ENCODE measurements around the gene CCNE1. TPM values are rescaled to one million over a fixed set of nuclear protein-coding genes. Genes with fewer than 3 reads are reported as not detected.
A peak's percentile ranks its signal among the peaks of the same experiment; 100 is the strongest.
"Not testable (repeated sequence)": the region's sequence is repeated elsewhere in the genome, so short reads cannot be mapped to it uniquely, and the experiment has no call there.

The CCNE1 gene
- total and polyA plus RNA-seq, 2 donors from 2014 or later: 1.3 to 1.4 TPM

DNA sequence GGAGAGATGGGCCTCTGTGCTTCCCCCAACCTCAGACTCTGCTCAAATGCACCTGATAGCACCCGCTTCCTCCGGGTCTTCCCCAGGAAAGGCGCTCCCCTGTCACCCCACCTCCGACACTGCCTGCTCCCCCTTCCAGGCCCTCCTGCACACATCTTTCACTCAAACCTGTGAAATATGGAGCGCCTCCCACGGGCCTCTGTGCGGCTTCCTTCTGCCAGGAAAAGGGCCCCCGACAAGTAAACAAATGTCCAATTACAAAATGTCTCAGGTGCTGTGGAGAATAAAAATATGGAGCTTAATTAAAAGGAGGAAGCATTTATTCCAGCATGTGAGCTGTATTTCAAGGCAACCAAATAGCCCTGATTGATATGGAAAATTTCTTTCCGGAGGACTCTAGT, 15.6 kb upstream of the CCNE1 start:
- H3K27ac ChIP-seq (ENCODE audit: low read depth in 2 of 2, low read length in 2 of 2): no peak overlapping the region
- no peaks in the 10 kb centered on the region for H3K4me1 ChIP-seq (ENCODE audit: control insufficient read depth in 2 of 3, insufficient read depth in 2 of 3, low read depth in 1 of 3, low read length in 3 of 3)
- FAIRE-seq (no peak), DNase-seq (peak in 1 of 5 donors; percentile 44)
- intact Hi-C loops (cut with DNase I): no loop called here
- no peak overlapping the region for H3K9ac ChIP-seq (ENCODE audit: low read length in 3 of 3)
- no peaks in the 10 kb centered on the region for H3K36me3 ChIP-seq (ENCODE audit: control insufficient read depth in 2 of 3, insufficient read depth in 3 of 3, low read length in 3 of 3)
- no peaks in the 10 kb centered on the region for H3K27me3 ChIP-seq (ENCODE audit: control insufficient read depth, insufficient read depth, low read length)
- no peak overlapping the region for H3K4me3 ChIP-seq (ENCODE audit: low read length in 3 of 3)
- TF ChIP-seq, protein P1, sequence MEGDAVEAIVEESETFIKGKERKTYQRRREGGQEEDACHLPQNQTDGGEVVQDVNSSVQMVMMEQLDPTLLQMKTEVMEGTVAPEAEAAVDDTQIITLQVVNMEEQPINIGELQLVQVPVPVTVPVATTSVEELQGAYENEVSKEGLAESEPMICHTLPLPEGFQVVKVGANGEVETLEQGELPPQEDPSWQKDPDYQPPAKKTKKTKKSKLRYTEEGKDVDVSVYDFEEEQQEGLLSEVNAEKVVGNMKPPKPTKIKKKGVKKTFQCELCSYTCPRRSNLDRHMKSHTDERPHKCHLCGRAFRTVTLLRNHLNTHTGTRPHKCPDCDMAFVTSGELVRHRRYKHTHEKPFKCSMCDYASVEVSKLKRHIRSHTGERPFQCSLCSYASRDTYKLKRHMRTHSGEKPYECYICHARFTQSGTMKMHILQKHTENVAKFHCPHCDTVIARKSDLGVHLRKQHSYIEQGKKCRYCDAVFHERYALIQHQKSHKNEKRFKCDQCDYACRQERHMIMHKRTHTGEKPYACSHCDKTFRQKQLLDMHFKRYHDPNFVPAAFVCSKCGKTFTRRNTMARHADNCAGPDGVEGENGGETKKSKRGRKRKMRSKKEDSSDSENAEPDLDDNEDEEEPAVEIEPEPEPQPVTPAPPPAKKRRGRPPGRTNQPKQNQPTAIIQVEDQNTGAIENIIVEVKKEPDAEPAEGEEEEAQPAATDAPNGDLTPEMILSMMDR (IDR thresholded peaks at IDR 0.05; ENCODE audit: borderline replicate concordance, extremely low read depth, insufficient read depth): no peak
- no peaks in the 10 kb centered on the region for H3K9me3 ChIP-seq (ENCODE audit: control insufficient read depth in 2 of 3, insufficient read depth in 1 of 3, low read length in 3 of 3)

DNA sequence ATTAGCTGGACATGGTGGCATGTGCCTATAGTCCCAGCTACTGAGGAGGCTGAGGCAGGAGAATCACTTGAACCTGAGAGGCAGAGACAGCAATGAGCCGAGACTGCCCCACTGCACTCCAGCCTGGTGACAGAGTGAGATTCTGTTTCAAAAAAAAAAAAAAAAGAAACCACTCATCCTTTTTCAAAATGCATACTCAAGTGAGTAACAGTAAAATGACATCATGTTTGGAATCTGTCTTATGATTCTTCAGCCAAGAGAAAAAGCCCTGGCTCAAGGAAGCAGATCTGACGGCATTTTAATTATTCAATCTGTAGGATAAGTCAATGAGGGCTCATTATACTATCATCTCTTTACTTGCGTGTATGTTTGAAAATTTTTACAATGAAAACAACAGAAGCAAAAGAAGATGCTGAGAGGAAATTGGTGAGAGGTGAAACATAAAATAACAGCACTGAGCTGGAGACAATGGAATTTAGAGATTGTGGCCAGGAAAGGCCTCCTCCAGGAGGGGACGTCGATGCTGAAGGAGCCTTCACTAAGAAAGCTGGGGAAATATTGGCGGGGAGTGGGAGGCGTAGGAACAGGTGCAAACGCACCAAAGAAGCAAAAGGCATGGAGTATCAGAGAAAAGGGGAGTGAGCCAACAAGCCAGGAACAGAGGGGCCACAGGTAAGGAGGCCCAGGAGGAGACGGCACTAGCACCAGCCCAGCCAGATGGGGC, 12.9 kb upstream of the CCNE1 start:
- no peak for FAIRE-seq
- intact Hi-C loops (cut with DNase I): no loop called here

DNA sequence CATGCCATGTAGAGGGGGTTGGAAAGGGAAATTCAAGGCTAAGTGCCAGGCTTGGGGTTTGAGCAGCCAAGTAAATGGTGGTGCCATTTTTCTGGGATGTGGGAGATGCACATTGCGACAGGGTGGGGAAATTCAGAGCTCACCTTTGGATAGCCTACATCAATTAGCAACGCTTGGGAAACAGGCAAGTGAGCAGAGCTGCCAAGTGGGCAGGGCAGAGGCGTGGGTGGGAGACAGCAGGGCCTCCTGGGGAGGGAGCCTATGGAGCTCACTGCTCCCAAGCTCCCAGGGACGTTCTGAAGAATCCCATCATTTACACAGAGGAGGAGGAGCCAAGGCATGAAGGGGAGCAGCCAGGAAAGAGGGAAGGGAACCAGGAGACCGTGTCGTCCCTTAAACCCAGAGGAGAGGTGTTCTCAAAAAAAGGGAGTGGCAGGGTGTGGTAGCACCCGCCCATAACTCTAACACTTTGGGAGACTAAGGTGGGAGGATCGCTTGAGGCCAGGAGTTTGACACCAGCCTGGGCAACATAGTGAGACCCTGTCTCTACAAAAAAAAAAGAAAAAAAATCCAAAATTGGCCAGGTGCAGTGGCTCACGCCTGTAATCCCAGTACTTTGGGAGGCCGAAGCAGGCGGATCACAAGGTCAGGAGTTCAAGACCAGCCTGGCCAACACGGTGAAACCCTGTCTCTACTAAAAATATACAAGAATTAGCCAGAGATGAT, 11.5 kb upstream of the CCNE1 start:
- Histone ChIP-seq H3K27ac (ENCODE audit: low read depth in 2 of 2, low read length in 2 of 2) (no peak overlapping the region), H3K9ac (ENCODE audit: low read length in 3 of 3) (no peak overlapping the region), H3K36me3 (ENCODE audit: control insufficient read depth in 2 of 3, insufficient read depth in 3 of 3, low read length in 3 of 3) (no peaks in the 10 kb centered on the region), H3K27me3 (ENCODE audit: control insufficient read depth, insufficient read depth, low read length) (no peaks in the 10 kb centered on the region), H3K4me1 (ENCODE audit: control insufficient read depth in 2 of 3, insufficient read depth in 2 of 3, low read depth in 1 of 3, low read length in 3 of 3) (peaks cover 0 to 2% (median 0%) of the 10 kb centered on the region in 3 donors), H3K9me3 (ENCODE audit: control insufficient read depth in 2 of 3, insufficient read depth in 1 of 3, low read length in 3 of 3) (no peaks in the 10 kb centered on the region), H3K4me3 (ENCODE audit: low read length in 3 of 3) (no peak overlapping the region)
- TF ChIP-seq, protein P1 (IDR thresholded peaks at IDR 0.05; ENCODE audit: borderline replicate concordance, extremely low read depth, insufficient read depth): no peak
- DNase-seq: peak in 1 of 5 donors; percentile 23
- FAIRE-seq: no peak
- intact Hi-C loops (cut with DNase I): no loop called here

More for the DNA sequence above, 12.9 kb upstream of the CCNE1 start:
- no peaks in the 10 kb centered on the region for H3K9me3 ChIP-seq (ENCODE audit: control insufficient read depth in 2 of 3, insufficient read depth in 1 of 3, low read length in 3 of 3)
- H3K4me1 ChIP-seq (ENCODE audit: control insufficient read depth in 2 of 3, insufficient read depth in 2 of 3, low read depth in 1 of 3, low read length in 3 of 3): no peaks in the 10 kb centered on the region
- H3K27ac ChIP-seq (ENCODE audit: low read depth in 2 of 2, low read length in 2 of 2): no peak overlapping the region
- peak in 1 of 5 donors; percentile 10 for DNase-seq
- TF ChIP-seq, protein P1 (IDR thresholded peaks at IDR 0.05; ENCODE audit: borderline replicate concordance, extremely low read depth, insufficient read depth): no peak
- no peak overlapping the region for H3K4me3 ChIP-seq (ENCODE audit: low read length in 3 of 3)
- no peaks in the 10 kb centered on the region for H3K27me3 ChIP-seq (ENCODE audit: control insufficient read depth, insufficient read depth, low read length)
- no peak overlapping the region for H3K9ac ChIP-seq (ENCODE audit: low read length in 3 of 3)
- H3K36me3 ChIP-seq (ENCODE audit: control insufficient read depth in 2 of 3, insufficient read depth in 3 of 3, low read length in 3 of 3): no peaks in the 10 kb centered on the region

DNA sequence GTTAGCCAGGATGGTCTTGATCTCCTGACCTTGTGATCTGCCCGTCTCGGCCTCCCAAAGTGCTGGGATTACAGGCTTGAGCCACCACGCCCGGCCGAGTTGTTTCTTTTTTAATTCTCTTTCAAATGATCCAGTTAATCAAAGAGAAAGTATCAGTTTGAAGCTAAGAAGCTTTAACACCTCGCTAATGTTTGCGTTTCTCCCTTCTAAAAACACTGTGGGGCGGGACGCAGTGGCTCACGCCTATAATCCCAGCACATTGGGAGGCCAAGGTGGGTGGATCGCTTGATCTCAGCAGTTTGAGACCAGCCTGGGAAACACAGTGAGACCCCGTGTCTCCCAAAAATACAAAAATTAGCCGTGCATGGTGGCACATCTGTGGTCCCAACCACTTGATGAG, 7.8 kb upstream of the CCNE1 start:
- FAIRE-seq; intact Hi-C loops (cut with DNase I); H3K9me3 ChIP-seq (ENCODE audit: control insufficient read depth in 2 of 3, insufficient read depth in 1 of 3, low read length in 3 of 3); H3K4me1 ChIP-seq (ENCODE audit: control insufficient read depth in 2 of 3, insufficient read depth in 2 of 3, low read depth in 1 of 3, low read length in 3 of 3); H3K9ac ChIP-seq (ENCODE audit: low read length in 3 of 3); H3K27ac ChIP-seq (ENCODE audit: low read depth in 2 of 2, low read length in 2 of 2); H3K4me3 ChIP-seq (ENCODE audit: low read length in 3 of 3); H3K36me3 ChIP-seq (ENCODE audit: control insufficient read depth in 2 of 3, insufficient read depth in 3 of 3, low read length in 3 of 3); H3K27me3 ChIP-seq (ENCODE audit: control insufficient read depth, insufficient read depth, low read length): not testable (repeated sequence)
- peak in 1 of 5 donors; percentile 15 for DNase-seq
